A673 (cell line): Measurements from ENCODE around the gene HDAC8. TPM values are rescaled to one million over a fixed set of nuclear protein-coding genes. Genes with fewer than 3 reads are reported as not detected.

Experiments
- BruUV-seq: library from RNA; stranded (reverse); fragments of 400-500 nt; replicated peaks from 2 replicates; lab custom pipeline; 2021; lab: Mats Ljungman, UMichigan
- CTCF ChIA-PET: fragments of 300-600 bp; sonication (Branson Sonifier 250); formaldehyde crosslinking; loops from one replicate; lab custom pipeline; 2022; ENCODE audit warnings: antibody characterized with exemption; lab: Charles Lee
- POLR2A ChIA-PET: fragments of 300-600 bp; sonication (Branson Sonifier 250); formaldehyde crosslinking; loops from one replicate; lab custom pipeline; 2022; ENCODE audit warnings: antibody characterized with exemption; ENCODE audit not compliant: low non-redundant PET; lab: Charles Lee
- DNase-seq: peaks from one replicate; pipeline ENCODE4 v3.0.0-alpha.2; 2015; ENCODE audit warnings: low spot score
- H3K27ac ChIP-seq: fragments of 200-600 bp; sonication (generic); 2 replicates; pipeline ENCODE4 v1.5.1; 2016; ENCODE audit warnings: mixed run types, low read depth, mild to moderate bottlenecking, mixed read lengths, antibody characterized with exemption, low read length; ENCODE audit not compliant: poor library complexity, severe bottlenecking
- H3K27me3 ChIP-seq: fragments of 200-600 bp; sonication (generic); replicated peaks from 2 replicates; pipeline ENCODE4 v1.6.1; 2017; ENCODE audit warnings: mixed run types, low read depth, mild to moderate bottlenecking, mixed read lengths, antibody characterized with exemption, low read length; ENCODE audit not compliant: insufficient read depth, poor library complexity
- H3K36me3 ChIP-seq: fragments of 200-600 bp; sonication (generic); 2 replicates; pipeline ENCODE4 v1.6.1; 2016; ENCODE audit warnings: mixed run types, mild to moderate bottlenecking, mixed read lengths, antibody characterized with exemption, low read length; ENCODE audit not compliant: insufficient read depth, poor library complexity, severe bottlenecking
- H3K4me1 ChIP-seq: fragments of 200-600 bp; sonication (generic); 2 replicates; pipeline ENCODE4 v1.6.1; 2017; ENCODE audit warnings: mixed run types, mild to moderate bottlenecking, mixed read lengths, antibody characterized with exemption, low read length; ENCODE audit not compliant: insufficient read depth, poor library complexity, severe bottlenecking
- H3K4me3 ChIP-seq: fragments of 200-600 bp; sonication (generic); 2 replicates; pipeline ENCODE4 v1.5.1; 2016; ENCODE audit warnings: low read depth, mixed run types, mild to moderate bottlenecking, mixed read lengths, low read length; ENCODE audit not compliant: poor library complexity, severe bottlenecking
- H3K9me3 ChIP-seq: fragments of 200-600 bp; sonication (generic); 2 replicates; pipeline ENCODE4 v1.6.1; 2016; ENCODE audit warnings: mixed run types, low read depth, mild to moderate bottlenecking, mixed read lengths, antibody characterized with exemption, low read length; ENCODE audit not compliant: poor library complexity, severe bottlenecking
- EZH2 ChIP-seq: fragments of 200-600 bp; sonication (generic); IDR thresholded peaks from 2 replicates; pipeline ENCODE4 v1.6.1; 2017; ENCODE audit warnings: borderline replicate concordance, low read depth, mild to moderate bottlenecking, mixed read lengths, antibody characterized with exemption, low read length; ENCODE audit not compliant: poor library complexity, severe bottlenecking
- intact Hi-C: fragments of 100-400 bp; cut with micrococcal nuclease; formaldehyde crosslinking; loops from one replicate; pipeline ENCODE4 v1.10.0; 2022; ENCODE audit not compliant: unreplicated experiment
- total RNA-seq: library from RNA; stranded (reverse); gene quantifications from 2 replicates; pipeline ENCODE4 v1.2.3, GENCODE V29; 2021
- TF ChIP-seq, protein P1 (sequence below): fragments of 300-800, 200-600 bp; sonication (generic); conservative IDR thresholded peaks from 2 replicates; pipeline ENCODE4 v1.5.1; 2017; ENCODE audit warnings: low read depth, mild to moderate bottlenecking, antibody characterized with exemption, low read length, moderate library complexity, mixed read lengths

HDAC8 gene
- total RNA-seq, 1 experiment from 2014 or later, result 26.0 TPM

DNA sequence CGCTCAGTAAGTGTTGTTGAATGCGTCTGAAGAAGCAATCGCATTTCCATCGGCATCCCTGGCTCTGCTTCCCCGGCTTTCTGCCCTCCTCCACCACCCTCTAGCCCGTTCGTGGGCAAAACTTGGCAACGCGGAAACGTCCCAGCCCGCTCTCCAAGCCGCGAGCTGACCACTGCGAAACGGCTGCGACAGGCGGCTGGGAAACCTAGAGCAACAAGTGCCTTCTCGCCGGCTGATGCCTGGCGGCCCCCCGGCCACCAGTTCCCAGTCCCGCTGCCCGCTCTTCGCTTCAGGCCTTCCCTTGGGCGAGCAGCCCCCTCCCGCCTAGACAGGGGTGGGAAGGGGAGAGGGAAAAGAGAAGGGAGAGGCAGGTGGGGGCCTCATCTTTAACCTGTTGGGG is 267.8 kb downstream of the HDAC8 start:
- no peak for TF ChIP-seq EZH2
- TF ChIP-seq, protein P1, sequence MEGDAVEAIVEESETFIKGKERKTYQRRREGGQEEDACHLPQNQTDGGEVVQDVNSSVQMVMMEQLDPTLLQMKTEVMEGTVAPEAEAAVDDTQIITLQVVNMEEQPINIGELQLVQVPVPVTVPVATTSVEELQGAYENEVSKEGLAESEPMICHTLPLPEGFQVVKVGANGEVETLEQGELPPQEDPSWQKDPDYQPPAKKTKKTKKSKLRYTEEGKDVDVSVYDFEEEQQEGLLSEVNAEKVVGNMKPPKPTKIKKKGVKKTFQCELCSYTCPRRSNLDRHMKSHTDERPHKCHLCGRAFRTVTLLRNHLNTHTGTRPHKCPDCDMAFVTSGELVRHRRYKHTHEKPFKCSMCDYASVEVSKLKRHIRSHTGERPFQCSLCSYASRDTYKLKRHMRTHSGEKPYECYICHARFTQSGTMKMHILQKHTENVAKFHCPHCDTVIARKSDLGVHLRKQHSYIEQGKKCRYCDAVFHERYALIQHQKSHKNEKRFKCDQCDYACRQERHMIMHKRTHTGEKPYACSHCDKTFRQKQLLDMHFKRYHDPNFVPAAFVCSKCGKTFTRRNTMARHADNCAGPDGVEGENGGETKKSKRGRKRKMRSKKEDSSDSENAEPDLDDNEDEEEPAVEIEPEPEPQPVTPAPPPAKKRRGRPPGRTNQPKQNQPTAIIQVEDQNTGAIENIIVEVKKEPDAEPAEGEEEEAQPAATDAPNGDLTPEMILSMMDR, result no peak
- Histone ChIP-seq H3K36me3 (no peaks in the 10 kb centered on the region), H3K4me3 (peak overlapping the region; percentile 38), H3K9me3 (no peaks in the 10 kb centered on the region), H3K4me1 (no peaks in the 10 kb centered on the region), H3K27ac (no peak overlapping the region), H3K27me3 (peaks cover 83% of the 10 kb centered on the region)
- no peak for DNase-seq
- no TSS peak for BruUV-seq
- POLR2A ChIA-PET, result no interaction called here
- intact Hi-C loops, result loop anchor here (5.0 to 10.0 kb wide), 2 partner anchors 63 to 240 kb away; no protein-coding TSS in a partner anchor
- CTCF ChIA-PET, result no interaction called here

DNA sequence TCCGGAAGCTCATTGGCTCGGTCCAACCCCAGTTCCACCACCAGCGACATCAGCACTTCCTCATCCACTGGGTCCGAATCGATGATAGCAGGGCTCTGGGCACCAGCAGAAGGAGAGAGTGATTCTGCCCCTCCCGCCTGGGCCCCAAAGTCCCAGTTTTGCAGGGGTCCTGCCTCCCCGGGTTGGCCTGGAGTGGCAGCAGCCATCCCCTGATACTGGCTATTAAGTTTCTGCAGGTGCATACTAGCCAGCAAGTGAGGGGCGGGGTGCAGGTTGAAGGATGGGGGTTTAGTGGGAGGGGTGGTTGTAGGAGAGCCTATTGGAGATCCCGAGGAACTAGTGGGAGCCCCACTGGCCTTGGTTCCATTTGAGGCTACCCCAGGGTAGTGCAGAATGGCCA is 270.9 kb downstream of the HDAC8 start:
- Histone ChIP-seq H3K27ac (no peak overlapping the region), H3K27me3 (peaks cover 74% of the 10 kb centered on the region), H3K9me3 (no peaks in the 10 kb centered on the region), H3K36me3 (no peaks in the 10 kb centered on the region), H3K4me1 (no peaks in the 10 kb centered on the region), H3K4me3 (no peak overlapping the region)
- intact Hi-C loops, result loop anchor here (10.0 kb wide), 1 partner anchor 243 kb away; no protein-coding TSS in a partner anchor
- ChIA-PET CTCF (no interaction called here), POLR2A (no interaction called here)
- BruUV-seq, result no TSS peak
- DNase-seq, result no peak
- no peak for TF ChIP-seq EZH2
- TF ChIP-seq, protein P1, result no peak

DNA sequence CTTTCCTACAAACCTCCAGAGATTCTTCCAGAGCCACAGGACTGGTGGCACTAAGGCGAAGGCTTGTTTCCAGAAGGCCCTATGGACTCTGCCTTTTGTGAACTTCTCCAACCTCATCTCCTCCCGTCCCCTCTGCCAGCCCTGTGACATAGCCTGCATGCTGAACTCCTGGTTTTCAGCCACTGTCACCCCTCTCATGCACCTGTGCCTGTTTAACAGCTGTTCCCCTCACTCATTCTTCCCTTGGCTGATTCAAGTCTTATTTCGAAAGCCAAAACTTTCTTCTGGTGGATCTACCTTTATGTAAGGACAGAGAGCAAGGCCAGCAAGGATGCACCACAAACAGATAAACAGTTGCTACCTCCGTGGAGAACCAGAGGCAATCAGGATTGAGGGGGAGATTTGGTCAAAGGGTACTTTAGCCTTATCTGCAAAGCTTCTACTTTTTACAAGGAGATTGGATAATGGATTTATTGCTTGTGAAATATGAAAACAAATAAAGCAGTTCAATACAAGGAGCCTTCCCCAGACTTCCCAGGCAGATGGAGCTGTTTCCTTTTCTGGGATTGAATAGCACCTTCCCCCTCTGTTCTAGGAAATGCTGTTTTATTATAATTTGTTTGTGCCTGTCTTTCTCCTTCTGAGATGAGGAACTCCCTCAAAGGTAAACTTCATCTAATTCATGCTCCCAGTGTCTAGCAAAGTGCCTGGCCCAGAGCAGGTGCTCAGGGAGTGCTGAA is 272.6 kb downstream of the HDAC8 start:
- no peak for DNase-seq
- POLR2A ChIA-PET, result no interaction called here

More for the DNA sequence above, 272.6 kb downstream of the HDAC8 start:
- intact Hi-C loops, result loop anchor here (10.0 kb wide), 1 partner anchor 245 kb away; no protein-coding TSS in a partner anchor
- H3K9me3 ChIP-seq, result no peaks in the 10 kb centered on the region
- H3K4me1 ChIP-seq, result no peaks in the 10 kb centered on the region
- no peak for TF ChIP-seq EZH2
- TF ChIP-seq, protein P1, result no peak
- H3K36me3 ChIP-seq, result no peaks in the 10 kb centered on the region
- CTCF ChIA-PET, result no interaction called here
- no TSS peak for BruUV-seq
- H3K27me3 ChIP-seq, result peaks cover 67% of the 10 kb centered on the region
- no peak overlapping the region for H3K27ac ChIP-seq
- no peak overlapping the region for H3K4me3 ChIP-seq
